NCI-H524 (cell line): Measurements from ENCODE around the gene THSD4.
"Not testable (repeated sequence)": the region's sequence is repeated elsewhere in the genome, so short reads cannot be mapped to it uniquely, and the experiment has no call there.

Source experiments
- DNase-seq, 2 experiments: peaks; one replicate each; lab custom pipeline; 2025; lab: John Stamatoyannopoulos, UW

The THSD4 gene

DNA sequence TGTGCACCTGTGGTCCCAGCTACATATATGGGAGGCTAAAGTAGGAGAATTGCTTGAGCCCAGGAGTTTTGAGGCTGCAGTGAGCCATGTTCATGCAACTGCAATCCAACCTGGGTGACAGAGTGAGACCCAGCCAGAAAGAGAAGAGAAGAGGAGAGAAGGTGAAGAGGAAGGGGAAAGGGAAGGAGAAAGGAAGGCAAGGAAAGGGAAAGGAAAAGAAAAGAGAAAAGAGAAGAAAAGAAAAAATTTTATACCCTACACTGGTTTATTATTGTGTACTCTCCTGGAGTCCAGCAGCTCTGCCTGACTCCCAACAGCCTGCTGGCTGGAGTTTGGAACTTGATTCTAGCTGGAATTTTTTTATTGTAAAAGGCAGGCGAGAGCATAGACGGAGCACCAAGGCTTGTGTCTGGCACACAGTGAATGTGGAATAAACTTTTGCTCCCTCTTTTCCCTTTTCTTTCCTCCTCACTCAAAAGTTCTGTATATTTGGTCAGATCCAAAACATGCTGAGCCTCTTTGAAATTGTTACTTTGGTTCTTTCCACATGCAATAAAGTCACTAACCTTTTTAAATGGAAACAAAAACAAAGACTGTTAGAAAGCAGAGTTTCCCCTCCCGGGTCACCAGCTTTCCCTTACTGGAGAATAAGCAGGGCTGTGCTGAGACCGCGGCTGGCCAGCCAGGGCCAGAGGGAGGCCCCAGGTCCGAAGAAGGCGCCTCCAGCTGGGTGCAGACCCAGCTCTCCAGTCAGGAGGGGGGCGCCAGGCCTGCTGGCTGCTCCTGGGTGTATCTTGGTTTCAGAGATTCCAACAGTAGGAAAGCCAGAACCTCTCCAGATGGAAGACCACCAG is 9.9 kb downstream of the THSD4 start:
- DNase-seq, result no peak

DNA sequence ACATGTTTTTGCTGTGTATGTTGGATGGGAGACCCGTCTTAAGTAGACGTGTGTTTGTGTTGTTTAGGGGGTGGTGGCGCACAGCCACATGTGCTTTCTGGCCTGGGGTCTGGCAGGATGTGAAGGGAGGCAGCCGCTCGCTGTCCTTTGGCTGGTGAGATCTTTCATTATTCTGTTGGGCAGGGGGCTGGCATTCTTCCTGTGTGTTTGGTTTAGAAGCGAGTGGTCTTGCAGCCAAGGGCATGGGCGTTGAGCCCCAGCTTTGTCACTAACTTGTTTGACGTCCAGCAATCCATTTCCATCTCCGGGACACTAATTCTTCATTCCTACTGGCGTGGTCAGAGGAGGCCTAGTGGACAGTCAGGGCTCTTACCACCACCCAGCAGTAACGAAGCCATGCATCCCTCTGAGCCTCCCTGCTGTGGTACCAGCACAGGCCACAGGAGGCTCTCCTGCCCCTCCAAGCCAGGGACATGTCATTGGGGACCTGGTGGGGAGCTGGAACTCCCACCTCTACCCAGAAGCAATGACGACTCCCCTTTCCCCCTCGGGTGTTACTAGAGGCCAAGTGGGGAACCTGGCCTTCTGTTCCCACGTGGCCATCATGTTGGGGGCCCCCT is 10.7 kb downstream of the THSD4 start:
- no peak for DNase-seq

DNA sequence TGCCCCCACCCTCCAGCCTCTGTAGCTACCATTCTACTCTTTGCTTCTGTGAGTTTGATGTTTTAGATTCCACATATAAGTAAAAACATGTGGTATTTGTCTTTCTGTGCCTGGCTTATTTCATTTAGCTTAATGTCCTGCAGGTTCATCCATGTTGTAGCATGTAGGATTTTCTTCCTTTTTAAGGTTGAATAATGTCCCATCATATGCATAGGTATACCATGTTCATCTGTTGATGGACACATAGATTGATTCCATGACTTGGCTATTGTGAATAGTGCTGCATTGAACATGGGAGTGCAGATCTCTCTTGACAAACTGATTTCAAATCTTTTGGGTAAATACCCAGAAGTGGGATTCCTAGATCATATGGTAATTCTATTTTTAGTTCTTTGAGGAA is 11.8 kb downstream of the THSD4 start:
- DNase-seq, result no peak

DNA sequence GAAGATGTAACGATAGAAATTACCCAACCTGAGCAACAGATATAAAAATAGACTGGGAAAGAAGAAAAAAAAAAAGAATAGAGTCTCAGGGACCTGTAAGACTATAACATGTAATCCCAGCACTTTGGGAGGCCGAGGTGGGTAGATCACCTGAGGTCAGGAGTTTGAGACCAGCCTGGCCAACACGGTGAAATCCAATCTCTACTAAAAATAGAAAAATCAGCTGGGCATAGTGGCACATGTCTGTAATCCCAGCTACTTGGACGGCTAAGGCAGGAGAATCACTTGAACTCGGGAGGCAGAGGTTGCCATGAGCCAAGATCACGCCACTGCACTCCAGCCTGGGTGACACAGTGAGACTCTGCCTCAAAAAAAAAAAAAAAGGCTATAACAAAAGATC is 12.9 kb downstream of the THSD4 start:
- DNase-seq, result not testable (repeated sequence)

DNA sequence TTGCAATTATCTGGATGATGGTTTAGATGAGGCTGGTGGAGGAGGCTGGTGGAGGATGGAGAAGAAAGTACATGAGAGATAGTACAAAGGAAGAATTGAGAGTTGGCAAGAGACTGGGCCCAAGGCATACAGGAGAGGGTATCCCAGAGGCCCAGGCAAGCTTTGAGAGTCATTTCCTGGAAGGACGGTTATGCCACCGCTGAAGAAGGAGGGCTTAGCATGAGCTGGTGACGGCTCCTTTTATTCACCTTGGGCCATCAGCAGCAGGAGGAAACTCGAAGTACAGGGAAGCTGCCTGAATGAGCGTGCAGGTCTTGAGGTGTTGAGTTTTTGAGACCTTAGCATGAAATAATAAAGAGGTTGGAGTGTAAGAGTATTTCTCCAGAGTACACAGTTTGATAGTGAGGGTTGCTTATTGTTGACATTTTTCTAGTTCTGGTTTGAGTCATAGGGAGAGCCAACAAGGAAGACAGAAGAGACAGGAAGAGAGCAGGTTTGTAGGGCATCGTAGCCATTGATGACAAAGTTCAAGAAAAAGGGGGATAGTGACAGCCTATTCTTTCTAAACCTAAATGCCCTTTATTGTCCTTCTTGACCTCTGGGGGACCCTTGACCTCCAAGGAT is 13.8 kb downstream of the THSD4 start:
- DNase-seq, result no peak

DNA sequence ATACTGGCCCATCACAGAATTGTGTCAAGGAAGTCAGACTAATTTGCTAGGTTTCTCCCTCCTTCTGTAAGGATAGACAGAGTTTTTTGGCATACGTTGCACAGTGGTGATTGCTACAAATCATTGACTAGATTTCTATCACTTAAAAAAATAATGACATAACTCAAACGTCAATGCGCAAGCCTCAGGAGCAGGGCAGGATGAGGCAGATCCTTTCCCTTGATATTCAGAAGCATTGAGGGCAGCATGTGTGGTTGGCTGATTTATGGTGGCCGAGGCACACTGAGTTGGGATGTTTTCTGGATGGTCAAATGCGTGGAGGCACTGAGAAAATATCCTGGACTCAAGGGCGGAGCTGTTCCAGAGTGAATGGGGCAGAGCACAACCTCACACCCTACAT is 14.4 kb downstream of the THSD4 start:
- DNase-seq, result no peak

DNA sequence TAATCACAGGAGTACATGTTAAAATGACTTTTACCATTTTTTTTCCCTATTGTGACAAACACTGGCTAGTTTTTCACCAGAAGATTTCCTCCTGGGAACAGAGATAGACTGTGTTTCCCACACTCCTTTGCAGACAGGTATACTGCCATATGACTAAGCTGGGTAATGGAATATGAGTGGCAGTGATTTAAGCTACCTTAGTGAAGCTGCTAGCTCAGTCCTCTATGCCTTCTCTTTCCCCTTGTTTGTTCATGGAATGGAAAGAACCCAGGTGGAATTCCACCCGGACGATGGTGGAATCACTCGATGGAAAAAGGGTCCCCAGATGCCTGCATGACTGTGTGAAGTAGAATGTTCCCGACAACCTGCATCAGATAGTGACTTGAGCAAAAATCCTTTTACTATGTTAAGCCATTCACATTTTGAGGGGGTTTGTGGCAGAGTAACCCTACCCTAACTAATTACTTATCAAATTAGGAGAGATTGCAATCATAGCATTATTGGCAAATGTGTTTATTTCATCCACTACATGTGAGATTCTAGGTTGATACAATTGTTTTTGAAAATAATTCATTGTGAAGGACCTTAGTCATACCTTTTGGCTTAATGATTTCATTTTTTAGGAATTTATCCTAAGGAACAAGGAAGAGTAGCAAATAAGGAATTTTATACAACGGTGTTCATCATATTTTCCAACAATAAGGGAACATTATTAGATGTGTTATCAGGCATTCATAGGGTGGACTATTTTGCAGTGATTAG is 16.5 kb downstream of the THSD4 start:
- no peak for DNase-seq

DNA sequence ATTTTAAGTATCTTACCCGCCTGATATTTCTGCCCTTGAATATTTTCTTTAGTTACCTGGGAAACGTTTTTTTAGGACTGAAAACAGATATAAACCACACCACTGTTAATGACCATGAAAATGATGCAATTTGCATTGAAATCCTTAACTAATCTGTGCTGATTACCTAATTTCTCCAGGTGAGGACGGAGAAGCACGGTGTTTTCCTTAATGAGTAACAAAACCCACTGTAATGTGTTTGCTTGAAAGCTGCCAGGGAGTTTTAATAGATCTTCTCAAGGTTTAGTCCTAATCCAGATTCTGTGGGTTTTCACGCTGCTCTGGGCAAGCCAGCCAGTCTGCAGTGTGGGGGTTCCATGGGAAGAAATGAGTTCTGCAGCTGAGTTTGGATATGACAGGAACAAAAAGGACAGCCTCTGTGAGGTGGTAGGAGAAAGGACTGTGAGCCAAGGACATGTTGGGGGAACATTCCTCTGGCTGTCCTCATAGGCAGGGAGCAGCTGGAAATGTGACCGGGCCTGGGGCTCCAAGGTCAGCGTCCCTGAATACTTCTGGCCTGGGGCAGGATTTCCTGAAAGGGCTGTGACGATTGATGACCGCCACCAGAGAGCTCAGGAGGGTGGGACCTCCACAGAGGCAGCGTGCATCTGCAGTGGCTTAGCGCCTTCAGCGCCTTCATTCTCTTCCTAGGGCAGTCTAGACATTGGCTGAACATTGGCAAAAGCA is 18.6 kb downstream of the THSD4 start:
- no peak for DNase-seq

DNA sequence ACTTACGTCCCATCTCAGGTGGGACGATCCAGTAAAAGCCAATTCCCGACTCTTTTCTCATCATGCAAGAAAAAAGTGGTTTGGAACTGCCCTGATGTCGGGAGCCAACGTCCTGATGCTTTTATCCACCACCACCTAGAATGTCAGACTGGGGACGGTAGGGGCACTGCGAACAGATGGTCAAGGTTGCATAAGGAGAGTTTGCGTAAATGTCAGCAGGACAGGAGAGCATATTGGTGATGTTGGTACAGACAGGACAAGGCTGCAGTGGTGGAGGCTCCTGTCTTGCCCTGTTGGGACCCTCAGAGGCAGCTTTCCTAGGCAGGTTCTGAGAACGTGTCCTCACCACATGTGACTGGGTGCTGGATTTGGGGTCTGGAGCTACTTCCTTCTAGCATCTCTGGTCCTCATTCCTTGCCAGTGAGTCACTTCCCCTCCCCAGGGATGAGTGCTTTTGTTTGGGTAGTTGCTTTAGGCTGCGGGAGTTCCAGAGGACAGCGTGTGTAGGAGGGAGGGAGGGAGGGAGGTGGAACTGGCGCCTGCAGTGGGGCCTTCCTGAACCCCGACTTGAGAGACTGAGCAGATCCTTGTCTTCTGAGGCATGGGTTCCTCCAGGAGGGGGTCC is 21.0 kb downstream of the THSD4 start:
- peak in 1 of 2 experiments; percentile 19 for DNase-seq

DNA sequence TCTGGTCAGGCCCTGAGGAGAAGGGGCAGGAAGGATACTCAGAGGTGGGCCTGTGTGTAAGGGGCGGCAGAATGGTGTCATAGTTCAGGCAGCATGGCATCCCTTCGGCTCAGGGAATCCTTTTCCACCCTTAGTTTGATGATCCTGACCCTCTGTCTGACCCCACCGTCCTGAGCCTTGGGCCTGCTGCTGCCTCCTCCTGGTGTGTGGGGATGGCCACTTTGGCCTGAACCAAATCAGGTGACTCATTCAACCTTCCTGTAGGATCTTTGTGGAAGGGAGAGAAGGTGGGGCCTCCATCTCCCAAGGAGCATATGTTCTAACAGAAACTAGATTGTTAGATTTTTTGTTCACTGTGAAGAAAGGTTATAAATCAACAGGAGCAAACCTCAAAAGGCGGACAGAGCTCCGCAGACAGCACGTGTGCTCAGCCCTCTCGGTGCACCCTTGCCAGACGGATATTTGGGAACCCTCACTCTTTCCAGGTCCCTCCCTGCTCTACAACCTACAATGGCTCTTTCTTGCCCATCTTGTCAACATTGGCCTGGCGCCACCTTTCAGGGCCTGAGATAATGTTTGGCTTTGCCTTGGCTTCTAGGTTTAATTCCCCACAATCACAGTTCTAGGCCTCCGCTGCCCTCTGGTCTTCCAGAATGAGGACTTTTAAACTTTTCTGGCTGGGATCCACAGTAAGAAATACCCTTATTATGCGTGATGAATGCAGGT is 21.7 kb downstream of the THSD4 start:
- no peak for DNase-seq

DNA sequence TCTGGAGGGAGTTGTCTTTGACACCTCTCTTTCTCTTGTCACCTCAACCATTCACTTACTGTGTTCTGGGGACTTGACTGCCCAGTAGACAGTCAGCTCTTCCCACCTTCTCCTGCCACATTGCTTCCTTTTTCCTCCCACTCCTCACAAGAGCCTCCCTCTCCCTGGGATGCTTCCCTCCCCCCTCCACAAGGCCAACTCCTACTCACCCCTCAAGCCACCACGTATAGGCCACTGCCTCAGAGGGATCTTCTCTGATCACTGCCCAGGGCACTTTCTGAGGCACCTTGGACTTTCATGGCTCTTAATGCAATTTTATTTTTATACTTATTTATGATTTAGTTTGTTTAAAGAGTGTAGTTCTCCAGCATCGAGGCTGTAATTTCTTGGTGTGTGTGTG is 23.2 kb downstream of the THSD4 start:
- DNase-seq, result no peak

DNA sequence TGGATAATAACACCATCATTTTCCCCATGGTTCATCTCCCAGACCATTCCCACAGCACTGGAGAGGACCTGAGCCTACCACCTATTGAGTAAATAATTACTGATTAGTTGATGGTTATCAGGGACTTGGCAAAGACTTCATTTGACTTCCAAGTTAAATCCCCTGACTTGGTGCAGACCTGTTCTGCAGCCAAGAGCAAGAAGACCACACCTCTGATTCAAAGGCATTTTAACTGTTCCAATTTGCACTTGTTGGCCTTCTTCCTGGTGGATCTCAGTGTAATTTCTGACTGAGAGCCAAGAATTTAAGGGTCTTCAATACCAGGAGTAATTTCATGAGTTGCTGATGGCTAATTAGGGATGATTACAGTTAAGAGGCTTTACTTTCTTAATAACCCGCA is 24.0 kb downstream of the THSD4 start:
- peak in 1 of 2 experiments; percentile 11 for DNase-seq

DNA sequence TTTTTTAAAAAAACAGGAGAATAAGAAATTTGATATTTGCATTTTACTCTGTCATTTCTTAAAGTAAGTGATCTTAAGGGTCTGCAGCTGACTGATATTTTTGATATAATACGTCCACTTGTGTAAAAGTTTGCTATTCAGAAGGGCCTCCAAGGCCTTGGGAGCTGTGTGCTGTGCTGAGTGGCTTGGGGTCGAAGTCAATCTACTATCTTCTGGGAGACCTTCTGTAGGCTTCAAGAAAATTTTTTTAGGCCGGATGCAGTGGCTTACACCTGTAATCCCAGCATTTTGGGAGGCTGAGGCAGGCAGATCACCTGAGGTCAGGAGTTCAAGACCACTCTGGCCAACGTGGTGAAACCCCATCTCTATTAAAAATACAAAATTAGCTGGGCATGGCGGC is 26.3 kb downstream of the THSD4 start:
- no peak for DNase-seq

DNA sequence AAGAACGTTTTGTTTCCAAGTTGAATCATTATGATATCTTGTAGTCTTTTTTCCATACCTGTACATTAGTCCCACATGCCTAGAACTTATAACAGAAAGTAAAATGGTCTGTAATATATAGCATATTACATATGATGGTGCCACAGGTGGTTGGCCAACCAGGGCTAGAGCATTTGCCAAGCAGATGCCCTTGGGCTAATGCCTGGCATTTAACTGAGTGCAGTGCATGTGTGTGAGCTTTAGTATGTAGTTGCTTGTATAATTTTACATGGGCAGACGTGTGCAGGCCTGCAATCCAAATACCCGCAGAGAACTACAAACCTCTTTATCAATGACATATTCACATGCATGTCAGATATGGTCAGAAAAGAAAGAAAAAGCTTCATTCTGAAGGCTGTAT is 27.5 kb downstream of the THSD4 start:
- DNase-seq, result no peak

DNA sequence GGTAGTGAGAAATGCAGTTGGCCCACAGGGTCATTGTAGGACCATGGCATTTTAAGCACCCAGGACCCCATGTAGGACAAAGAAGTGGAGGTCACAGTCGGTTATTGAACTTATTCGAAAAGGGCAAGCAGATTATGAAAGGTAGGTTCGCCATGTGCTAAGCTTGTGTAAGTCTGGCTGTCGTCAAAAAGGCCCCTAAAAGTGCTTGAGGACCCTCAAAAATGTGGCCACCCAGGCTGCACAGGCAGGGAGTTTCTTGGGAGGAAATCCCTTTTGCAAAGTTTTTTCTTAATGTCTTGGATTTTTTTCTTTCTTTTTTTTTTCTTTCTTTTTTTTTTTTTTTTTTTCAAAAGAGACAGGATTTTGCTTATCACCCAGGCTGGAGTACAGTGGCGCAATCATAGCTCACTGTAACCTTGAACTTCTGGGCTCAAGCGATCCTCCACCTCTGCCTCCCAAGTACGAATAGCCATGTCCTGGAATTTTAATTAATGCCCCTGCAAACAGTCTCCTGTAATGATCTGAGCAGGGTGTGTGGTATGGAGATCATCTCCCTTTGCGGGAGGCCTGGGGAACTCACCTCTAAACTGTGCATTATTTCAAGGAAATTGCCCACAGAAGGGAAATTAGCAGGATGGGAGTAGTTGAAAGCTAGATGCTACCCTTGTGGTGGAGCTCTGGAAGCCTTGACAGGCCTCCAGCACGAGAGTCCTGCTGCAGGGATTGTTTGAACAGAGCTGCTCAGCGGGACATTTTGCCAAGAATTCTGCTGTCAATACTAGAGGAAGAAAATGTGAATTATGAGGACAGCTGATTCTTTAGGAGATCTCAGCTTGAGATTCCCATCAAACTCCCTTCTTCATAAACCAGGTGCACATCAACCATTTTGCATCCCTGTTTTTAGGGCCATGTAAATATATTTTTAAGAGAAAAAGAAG is 28.4 kb downstream of the THSD4 start:
- no peak for DNase-seq

DNA sequence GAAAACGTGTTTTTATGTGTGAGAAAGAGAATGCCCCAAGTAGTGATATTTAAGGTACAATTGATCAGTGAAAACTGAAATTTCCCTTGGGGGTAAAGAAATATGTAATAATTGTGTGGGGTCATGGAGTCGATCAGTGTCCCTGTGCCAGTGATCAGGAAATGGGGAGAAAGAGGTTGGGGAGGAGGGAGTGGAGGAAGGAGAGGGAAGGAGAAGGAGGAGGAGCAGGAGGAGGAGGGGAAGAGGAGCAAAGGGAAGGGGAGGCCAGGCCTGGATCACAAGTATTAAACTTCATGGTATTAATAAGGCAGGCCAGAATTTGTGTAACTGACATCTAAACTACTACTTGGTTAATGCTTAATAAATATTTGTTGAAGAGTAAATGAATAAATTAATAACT is 30.4 kb downstream of the THSD4 start:
- DNase-seq, result no peak

DNA sequence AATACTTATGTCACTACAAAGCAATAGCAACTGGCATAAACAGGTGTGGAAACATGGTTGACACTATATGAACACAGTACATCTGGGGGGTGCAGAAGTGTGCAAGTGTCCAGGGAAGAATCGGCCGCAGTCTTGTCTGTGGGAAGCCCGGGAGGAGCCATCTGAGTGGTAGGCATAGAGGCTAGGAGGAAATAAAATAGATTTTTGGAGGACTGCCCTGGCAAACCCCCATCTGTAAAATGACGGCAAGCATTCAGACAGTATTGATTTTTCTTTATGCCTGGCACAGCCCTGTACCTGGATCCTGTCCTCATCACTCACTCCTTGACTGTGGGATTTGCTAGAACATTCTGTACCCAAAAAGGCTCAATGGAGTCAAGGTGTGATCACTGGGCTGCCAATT is 31.3 kb downstream of the THSD4 start:
- no peak for DNase-seq

DNA sequence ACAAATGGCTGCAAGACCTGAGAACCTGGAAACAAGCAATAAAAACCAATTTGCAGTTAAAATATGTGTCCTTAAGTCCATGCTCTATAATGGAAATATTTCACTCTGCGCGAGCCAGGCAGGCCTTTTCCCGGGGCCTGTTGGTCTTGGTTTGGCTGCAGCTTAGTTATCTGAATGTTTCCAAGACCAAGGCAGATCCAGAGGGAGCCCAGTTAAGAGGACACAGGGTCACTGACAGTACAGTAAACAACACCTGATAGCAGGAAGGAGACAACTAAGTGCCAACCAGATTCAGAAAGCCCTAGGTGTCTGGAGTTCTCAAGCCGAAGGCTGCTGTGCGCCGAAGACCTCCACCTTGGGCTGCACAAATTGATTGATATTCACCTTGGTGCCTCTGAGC is 32.8 kb downstream of the THSD4 start:
- DNase-seq, result no peak
